Measurements from ENCODE around the gene TENM3.

- TF ChIP-seq CTCF (IDR thresholded peaks at IDR 0.05; ENCODE audit: low read depth, low read length), result no peak
- TF ChIP-seq POLR2A (IDR thresholded peaks at IDR 0.05; ENCODE audit: extremely low read depth, insufficient read length), result no peak
Observed at GRCh38 chr4:182532441-182532840, 289.2 kb downstream of the TENM3 start.
